ENCODE data around the gene VPS9D1.
"Not testable (repeated sequence)": the region's sequence is repeated elsewhere in the genome, so short reads cannot be mapped to it uniquely, and the experiment has no call there.

Gene VPS9D1

GRCh38 chr16:89709716-89710432, 10.8 kb downstream of the VPS9D1 start:
- DNase-seq (ENCODE audit: low read depth): no peak

DNA sequence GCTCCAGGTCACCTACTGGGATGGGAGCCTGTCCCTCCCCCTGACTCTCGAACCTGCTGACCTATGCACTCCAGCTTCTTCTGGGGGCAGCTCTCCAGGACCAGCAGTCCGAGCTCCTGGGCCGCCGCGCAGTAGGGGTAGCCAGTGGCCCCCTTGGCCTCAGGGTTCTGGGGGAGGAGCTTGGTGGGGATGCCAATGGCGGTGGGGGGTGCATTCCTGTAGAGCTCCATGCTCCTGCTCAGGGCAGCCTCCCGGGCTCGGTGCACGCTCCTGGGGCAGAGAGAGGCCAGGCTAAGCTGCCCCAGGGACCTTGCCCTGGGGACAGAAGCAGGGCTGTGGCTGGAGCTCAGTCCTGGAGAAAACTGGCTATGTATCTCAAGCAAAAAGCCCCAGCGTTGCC, 11.5 kb downstream of the VPS9D1 start:
- no peak for DNase-seq (ENCODE audit: low read depth)

DNA sequence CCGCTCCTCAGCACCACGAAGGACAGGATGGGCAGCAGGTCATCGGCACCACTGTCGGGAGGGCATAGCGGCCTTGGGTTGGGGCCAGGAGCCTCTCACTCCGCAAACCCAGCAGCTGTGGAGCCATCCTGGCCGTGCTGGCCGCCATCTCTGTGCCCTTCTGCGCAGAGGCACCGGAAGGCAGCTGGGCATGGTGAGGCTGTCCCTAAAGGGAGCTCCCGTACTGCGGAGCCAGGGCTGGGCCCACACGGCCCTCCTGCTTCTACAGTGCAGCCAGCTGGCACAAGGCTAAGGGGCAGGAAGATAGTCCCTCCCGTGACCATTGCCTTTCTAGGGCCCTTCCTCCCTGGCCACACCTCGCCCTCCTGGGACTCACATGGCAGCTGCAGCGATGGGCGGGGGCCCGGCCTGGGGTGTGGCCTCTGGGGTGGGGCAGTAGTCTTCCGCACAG, 12.2 kb downstream of the VPS9D1 start:
- DNase-seq (ENCODE audit: low read depth): no peak

DNA sequence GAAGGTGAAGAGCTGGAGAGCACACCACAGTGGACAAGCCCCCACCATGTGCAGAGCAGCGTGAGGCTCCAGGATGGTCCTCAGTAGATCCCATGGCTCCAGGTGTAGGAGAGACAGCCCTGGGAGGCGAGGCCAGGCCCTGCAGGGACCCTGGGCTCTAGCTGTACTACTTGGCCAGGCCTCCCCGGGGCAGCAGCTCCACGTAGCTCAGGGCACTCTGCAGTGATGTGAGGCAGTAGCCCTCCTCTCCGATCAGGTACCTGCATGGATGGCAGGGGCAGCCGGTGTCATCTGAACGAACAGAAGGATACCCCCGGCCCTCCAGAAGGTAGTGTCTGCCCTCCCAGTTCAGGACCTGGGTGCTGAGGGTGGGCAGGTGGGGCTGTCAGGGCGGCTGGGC, 13.0 kb downstream of the VPS9D1 start:
- DNase-seq (ENCODE audit: low read depth): no peak

GRCh38 chr16:89706518-89707260, 14.0 kb downstream of the VPS9D1 start:
- DNase-seq (ENCODE audit: low read depth): no peak

DNA sequence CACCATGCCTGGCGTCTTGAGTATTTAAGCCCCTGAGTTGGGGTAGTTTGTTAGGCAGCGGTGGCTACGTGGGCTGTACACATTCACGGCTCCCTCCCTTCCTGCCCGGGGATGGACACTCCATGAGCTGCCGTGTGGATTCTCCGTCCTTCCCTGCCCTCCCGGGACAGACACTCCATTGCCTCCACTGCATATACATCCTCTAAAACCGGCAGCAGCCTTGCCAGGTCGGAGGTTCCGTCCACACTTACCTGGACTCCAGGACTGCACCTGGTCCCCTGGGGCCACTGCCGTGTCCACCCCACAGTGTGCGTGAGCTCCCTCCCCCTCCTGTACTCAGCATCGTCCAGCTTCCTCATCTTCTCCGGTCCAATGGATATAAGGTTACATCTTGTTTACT, 15.7 kb downstream of the VPS9D1 start:
- DNase-seq (ENCODE audit: low read depth): no peak

DNA sequence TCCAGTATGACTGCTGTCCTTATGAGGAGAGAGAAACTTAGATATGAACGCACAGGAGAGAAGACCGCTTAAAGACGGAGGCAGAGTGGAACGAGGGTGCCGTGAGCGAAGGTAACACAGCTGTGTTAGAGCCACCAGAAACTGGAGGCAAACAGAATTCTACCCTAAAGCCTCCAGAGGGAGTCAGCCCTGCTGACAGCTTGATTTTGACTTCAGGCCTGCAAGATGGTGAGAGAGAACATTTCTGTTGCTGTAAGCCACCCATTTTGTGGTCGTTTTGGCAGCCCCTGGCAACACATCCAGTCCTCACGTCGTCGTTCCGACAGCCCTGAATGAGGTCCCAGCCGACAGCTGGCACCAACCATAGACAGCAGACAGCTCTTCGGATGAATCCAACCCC, 16.4 kb downstream of the VPS9D1 start:
- DNase-seq (ENCODE audit: low read depth): no peak

DNA sequence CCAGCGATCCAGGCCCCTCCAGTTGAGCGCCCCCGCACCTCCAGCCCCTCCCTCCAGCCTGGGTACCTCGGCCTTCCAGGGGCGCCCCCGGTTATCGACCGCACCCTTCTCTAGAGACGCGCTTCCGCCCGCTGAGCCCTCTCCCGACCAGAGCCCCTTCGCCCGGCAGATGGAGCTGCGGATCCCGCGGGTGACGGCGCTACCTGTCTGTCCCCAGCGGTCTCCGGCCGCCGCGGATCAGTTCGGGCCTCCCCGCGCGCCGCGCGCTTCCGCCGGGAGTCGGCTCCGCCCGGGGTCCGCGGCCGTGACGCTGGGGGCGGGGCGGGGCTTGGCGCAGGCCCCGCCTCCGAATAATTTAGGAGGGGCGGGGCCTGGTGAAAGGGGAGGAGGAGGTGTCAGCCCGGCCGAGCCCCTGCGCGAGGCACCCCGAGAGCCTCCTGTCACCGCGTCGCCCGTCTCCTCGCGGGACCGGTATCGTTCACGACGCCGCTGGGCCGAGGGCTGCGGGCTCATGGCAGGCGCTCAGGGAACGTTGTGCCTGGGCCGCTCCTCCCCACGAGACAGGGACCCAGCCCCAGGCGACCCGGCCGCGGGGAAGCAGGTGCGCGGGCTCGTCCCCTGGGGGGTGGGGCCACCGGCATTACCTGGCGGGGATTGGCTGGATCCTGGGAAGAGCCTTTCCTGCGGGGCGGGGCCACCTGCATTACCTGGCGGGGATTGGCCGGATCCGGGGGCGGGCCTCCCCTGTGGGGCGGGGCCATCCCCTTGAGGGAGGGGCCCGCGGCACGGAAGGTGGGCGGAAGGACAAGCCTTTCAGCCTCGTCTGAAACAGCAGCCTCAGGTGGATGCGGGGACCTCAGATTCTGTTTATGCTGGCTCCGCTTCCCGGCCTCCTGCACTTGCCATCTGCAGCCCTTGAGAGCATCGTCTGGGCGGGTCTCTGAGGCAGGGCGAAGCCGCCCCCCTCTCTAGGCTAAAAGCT, 19.0 kb downstream of the VPS9D1 start, which contains the start of gene SPATA2L:
TSS of gene SPATA2L (minus strand) at position 281 of the 982 bp plus-strand sequence. CDS start 473 bp downstream, outside the sequence.
- DNase-seq (ENCODE audit: low read depth): no peak

GRCh38 chr16:89700649-89701424, 19.9 kb downstream of the VPS9D1 start:
- DNase-seq (ENCODE audit: low read depth): no peak

GRCh38 chr16:89700100-89700648, 20.5 kb downstream of the VPS9D1 start:
- peak; percentile 62 for DNase-seq (ENCODE audit: low read depth)

GRCh38 chr16:89699629-89700099, 21.0 kb downstream of the VPS9D1 start:
- not testable (repeated sequence) for DNase-seq (ENCODE audit: low read depth)

DNA sequence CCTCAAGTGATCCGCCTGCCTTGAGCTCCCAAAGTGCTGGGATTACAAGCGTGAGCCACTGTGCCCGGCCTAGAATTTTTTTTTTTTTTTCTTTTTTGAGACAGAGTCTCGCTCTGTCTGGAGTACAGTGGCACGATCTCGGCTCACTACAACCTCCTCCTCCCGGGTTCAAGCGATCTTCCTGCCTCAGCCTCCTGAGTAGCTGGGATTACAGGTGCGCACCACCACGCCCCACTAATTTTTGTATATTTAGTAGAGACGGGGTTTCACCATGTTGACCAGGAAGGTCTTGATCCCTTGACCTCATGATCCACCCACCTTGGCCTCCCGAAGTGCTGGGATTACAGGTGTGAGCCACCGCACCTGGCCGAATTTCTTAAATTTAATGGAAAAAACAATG, 22.0 kb downstream of the VPS9D1 start:
- DNase-seq (ENCODE audit: low read depth): not testable (repeated sequence)

DNA sequence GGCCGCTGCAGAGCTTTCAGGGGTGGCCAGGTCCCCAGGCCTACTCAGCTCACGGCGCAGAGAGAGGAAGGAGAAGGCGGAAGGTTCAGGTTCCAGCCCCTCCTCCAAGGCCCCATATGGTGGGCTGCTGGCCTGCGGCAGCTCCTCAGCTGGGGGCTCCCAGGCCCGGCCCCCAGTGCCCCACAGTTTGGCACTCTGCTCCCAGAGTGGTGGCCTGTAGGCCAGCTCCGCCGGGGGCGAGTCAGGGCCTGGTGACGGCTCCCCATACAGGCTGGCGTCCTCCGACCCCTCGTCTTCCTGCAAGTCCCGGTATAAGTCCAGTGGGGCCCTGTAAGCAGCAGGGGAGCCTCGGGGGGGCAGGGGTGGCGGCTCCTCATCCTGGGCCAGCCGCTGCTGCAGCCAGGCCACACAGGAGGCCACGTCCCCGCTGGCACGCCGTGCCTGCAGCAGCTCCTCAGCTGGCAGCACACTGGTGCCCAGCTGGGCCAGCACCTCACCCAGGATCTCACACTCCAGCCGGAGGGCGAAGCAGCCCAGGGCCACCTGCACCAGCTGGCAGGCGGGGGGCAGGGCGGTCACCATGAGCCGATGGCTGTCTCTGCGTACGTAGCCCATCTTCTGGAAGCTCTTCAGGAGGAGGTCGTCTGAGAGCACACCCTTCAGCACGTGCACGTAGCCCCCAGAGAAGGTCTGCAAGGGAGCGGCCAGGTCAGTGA, 22.9 kb downstream of the VPS9D1 start:
- DNase-seq (ENCODE audit: low read depth): no peak

DNA sequence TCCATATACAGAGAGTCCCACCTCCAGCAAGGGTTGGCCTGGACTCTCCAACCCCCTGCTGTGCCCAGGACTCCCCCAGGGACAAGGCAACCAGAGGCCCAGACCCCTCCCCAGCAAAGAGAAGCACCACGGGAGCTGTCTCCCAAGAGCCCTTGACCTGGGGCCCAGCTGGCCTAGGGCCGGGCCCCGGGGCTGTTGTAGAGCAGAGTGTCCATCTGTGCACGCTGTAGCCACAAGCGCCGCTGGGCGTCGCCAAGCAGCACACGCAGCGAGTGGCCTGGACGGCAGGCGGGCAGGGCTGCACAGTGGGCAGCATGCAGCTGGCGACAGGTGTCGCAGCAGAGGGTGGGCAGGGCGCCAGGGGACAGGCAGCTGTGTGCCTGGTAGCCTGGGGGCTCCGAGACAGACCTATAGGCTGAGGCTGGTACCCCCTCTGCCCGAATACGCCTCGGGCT, 23.5 kb downstream of the VPS9D1 start:
- no peak for DNase-seq (ENCODE audit: low read depth)

- DNase-seq (ENCODE audit: low read depth): no peak
Measured at GRCh38 chr16:89696670-89697128, 24.0 kb downstream of the VPS9D1 start.

DNA sequence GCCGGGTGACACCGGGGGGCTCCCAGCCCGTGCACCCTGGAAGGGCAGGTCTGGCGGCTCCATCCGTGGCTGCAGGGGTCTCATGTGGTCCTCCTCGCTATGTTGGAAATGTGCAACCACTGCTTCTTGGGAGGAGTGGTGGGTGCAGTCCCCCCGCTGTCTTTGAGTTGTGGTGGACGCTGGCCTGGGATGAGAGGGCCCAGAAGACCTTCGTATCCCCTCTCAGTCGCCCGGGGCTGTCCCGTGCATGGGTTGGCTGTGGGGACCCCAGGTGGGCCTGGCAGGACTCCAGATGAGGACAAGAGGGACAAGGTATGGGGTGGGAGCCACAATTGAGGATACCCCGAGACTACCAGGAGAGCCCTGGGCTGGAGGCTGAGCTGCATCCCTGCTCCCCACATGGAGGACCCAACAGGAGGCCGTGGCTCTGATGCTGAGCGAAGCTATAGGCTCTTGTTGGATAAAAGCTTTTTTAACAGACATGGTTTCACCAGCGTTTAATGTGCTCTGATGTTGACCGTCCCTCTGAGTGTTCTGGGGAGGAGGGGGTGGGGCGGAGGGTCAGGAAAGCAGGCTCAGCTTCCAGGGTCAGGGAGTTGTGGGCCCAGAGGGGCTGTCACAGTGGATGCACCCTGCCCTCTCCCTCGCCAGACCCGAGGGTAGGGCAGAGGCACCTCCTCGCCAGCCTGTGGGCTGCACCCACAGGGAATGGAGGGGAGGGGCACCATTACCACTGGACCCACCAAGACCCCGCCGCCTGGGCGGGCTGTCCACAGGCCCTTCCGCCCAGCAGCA, 24.6 kb downstream of the VPS9D1 start:
- DNase-seq (ENCODE audit: low read depth): no peak

- no peak for DNase-seq (ENCODE audit: low read depth)
Measured at GRCh38 chr16:89695086-89695874, 25.4 kb downstream of the VPS9D1 start.

- DNase-seq (ENCODE audit: low read depth): not testable (repeated sequence)
Measured at GRCh38 chr16:89694784-89695085, 26.0 kb downstream of the VPS9D1 start.
